ENCODE measurements around the gene REEP2. TPM values are rescaled to one million over a fixed set of nuclear protein-coding genes. Genes with fewer than 3 reads are reported as not detected.

Gene REEP2, protein sequence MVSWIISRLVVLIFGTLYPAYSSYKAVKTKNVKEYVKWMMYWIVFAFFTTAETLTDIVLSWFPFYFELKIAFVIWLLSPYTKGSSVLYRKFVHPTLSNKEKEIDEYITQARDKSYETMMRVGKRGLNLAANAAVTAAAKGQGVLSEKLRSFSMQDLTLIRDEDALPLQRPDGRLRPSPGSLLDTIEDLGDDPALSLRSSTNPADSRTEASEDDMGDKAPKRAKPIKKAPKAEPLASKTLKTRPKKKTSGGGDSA
- total RNA-seq = 11.3 and 28.3 TPM in 2 replicates

GRCh38 chr5:138438724-138439476 lies at the start of gene REEP2:
TSS of gene REEP2 (plus strand) at chr5:138439057. CDS start at chr5:138439209, 152 bp downstream.

GRCh38 chr5:138465261-138466124 lies 26.6 kb downstream of the REEP2 start, which contains the start of gene EGR1:
TSS of gene EGR1 (plus strand) at chr5:138465479. CDS start at chr5:138465762, 283 bp downstream.

Other genes with a start within 250 kb of the REEP2 start
- gene CDC23, start 225.7 kb upstream of the REEP2 start, total RNA-seq = 16.8 and 19.7 TPM in 2 replicates
- not detected in 2 replicates for gene GFRA3, start 164.4 kb upstream of the REEP2 start, total RNA-seq
- gene CDC25C, start 107.3 kb upstream of the REEP2 start, total RNA-seq = 8.5 and 11.1 TPM in 2 replicates
- 25.9 and 41.4 TPM in 2 replicates for gene FAM53C, start 100.8 kb upstream of the REEP2 start, total RNA-seq
- gene KDM3B, start 86.4 kb upstream of the REEP2 start, total RNA-seq = 31.3 and 44.5 TPM in 2 replicates
- gene EGR1, start 26.4 kb downstream of the REEP2 start, total RNA-seq = 48.0 and 66.9 TPM in 2 replicates
- gene ETF1, start 104.2 kb downstream of the REEP2 start, total RNA-seq = 64.4 and 83.9 TPM in 2 replicates
- gene HSPA9, start 136.3 kb downstream of the REEP2 start, total RNA-seq = 161 and 295 TPM in 2 replicates